ENCODE results near the gene SNCB.

The SNCB gene

DNA sequence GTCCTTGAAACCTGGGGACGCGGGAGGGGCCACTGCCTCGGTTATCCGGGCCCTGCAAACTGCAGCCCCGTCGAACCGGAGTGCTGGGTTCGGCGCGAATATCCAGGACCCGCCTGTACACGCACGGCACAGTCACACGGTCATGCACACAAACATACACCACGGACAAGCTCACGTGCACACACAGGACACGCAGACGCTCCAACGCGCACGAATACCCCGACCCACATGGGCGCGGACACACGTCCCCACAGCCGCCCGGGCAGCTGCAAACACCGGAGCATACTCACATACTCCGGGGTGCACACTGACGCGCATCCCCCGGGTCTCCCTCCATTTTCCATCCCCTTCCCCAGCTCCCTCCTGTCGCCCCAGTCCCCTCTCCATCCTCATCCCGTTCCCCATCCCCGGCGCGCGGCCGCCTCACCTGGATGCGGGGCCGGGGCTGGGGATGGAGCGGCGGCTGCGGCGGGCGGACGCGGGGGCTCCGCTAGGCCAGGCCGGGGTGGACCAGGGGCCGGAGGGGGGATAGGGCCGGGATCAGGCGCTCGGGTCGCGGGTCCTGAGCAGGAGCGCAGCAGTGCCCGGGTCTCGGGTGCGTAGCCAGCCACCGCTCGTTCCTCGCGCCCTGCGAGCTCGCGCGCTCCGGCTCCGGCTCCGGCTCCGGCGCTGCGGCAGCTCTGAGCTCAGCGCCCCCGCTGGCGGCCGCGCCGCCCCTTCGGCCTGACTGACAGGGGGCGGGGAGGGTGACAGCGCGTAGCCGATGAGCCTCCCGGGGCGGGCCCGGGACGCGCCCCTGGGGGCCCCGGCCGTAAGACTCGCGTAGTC, at the start of gene SNCB, which contains the start of gene EIF4E1B:
Gene SNCB, minus strand, starts transcription at position 682 of the 828 bp plus-strand sequence. CDS start 880 bp downstream, outside the sequence.
Gene EIF4E1B, plus strand, starts transcription at position 823 of the 828 bp plus-strand sequence. CDS start 12,113 bp downstream, outside the sequence.
- no peak for DNase-seq (ENCODE audit: low read depth)

- DNase-seq (ENCODE audit: low read depth): no peak
These were observed 49.3 kb upstream of the SNCB start for GRCh38 chr5:176679365-176680225.

GRCh38 chr5:176678584-176678983, 48.2 kb upstream of the SNCB start:
- no peak for DNase-seq (ENCODE audit: low read depth)

DNA sequence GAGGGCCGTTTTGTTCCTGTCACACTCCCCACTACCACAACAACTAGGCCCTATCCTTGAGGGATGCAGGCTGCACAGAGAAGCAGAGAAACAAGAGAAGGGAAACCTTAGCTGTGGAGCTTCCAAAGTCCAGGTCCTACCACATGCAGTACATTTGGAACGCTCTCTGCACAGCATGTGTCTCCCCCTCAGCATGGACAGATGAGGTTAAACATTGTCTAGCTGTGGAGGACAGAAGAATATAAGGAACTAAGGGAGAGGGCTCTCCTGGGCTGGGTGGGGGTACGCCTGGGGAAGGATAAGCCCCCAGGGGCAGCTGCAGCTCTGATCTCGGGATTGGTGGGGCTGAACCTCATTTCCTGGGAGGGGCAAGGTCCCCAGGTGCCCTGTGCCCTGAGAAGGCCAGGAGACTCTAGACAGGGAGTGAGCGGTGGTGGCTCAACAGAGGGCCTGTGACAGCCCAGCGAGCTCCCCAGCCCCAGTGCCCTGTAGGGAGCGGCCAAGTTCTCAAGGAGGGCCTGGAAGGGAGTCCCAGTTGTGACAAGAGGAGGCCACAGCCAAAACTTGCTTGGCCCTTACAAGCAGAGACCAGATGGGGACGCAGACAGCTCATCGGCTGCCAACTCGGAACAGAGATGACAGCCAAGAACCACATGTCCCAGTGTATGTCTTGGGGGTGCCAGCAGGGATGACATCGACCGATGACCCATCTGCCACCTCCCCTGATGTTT, 47.0 kb upstream of the SNCB start:
- no peak for DNase-seq (ENCODE audit: low read depth)

DNA sequence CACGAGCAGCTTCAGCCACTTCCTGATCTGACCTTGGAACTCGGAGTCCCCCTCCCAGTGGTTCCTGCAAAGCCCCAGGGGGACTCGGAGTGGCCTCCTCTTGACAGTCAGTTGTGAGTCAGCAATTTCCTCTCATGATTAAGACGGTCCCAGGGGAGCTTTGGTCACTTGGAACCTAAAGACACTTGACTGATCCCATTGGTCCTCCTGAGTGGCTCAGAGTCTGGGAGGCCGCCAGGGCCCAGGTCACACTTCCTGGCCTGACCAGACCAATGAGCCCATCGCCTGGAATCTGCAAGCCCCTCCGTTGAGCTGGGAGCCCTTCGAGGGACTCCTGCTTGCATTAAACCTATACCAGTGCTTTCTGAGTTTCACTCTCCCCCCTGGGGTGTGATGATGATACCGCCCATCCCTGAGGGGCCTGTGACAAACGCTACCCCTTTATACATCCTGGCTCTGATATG, 46.1 kb upstream of the SNCB start:
- peak; percentile 8 for DNase-seq (ENCODE audit: low read depth)

DNA sequence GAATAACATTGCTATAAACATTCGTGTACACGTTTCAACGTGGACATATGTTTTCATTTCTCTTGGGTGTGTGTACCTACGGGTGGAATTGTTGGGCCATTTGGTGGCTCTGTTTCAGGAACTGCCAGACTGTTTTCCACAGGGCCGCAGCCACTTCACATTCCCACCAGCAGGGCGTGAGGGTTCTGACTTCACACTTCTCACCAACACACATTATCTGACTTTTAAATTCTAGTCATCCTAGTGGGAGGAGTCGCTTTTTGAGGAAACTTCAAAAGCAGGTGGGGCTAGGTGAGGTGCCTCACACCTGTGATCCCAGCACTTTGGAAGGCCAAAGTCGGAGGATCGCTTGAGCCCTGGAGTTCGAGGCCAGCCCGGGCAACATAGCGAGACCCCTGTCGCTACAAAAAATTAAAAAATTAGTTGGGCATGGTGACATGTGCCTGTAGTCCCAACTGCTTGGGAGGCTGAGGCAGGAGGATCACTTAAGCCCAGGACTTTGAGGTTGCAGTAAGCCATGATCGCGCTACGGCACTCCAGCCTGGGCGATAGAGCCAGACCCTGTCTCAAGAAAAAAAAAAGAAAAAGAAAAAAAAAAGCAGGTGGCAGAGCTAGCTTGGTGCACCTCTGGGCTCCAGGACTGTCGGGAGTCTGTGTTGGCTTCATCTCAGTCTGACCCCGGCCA, 45.5 kb upstream of the SNCB start:
- no peak for DNase-seq (ENCODE audit: low read depth)

DNA sequence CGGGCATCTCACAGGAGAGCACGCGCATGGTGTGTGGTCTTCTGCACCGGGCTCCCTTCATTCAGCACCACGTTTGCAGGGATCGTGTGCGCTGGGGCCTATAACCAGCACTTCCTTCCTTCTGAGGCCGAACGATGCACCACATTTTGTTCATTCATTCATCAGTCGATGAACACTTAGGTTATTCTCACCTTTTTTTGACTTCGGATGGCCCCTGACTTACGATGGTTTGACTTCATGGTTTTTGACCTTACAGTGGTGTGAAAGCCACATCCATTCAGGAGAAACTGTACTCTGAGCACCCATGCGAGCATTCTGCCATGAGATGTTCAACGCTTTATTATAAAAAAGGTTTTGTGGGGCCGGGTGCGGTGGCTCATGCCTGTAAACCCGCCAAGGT, 44.5 kb upstream of the SNCB start:
- no peak for DNase-seq (ENCODE audit: low read depth)

DNA sequence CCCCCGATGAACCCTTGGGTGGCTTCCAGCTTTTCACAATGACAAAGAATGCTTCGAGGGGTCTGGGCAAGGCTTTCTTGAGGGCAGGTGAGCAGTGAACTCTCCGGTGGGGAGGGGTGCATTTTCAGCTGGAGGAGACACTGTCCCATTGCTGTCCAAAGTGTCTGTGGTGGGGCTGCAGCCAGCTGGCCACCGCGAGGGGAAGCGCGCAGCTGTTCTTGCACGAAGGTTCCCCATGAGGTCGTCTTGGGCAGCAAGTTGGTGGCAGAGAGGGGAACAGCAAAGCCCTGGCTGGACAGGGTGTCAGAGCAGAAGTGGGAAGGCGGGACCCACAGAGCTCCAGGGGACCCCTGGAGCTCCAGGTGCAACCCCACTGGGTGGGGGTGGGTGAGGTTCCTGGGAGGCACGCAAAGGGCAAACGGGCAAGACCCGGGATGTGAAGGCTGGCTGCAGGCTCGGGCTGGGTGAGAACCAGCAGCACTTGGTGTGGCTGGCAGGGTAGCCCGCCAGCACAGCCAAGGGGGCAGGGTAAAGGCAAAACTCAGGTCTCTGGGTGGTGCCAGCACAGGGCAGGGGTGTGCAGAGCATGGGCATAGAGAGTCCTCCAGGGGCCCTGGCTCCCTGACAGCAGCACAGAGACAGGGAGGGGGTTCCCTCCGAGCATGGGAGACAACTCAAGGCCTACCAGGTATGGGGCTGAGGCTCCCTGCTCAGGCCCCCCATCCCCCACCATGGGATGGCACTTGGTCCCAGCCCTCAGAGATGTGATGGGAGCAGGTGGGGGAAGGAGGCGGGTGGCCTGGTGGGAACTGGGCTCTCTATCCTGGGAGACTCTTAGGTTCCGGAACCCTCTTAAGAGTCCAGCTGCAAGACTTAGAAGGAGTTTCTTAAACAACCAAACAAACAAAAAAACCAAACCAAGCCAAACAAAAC, 43.6 kb upstream of the SNCB start:
- DNase-seq (ENCODE audit: low read depth): no peak

- DNase-seq (ENCODE audit: low read depth): no peak
These were observed 41.8 kb upstream of the SNCB start for GRCh38 chr5:176671890-176672747.

- DNase-seq (ENCODE audit: low read depth): no peak
These were observed 41.1 kb upstream of the SNCB start for GRCh38 chr5:176671399-176671798.

GRCh38 chr5:176670449-176670848, 40.1 kb upstream of the SNCB start:
- DNase-seq (ENCODE audit: low read depth): no peak

GRCh38 chr5:176667637-176668036, 37.3 kb upstream of the SNCB start:
- no peak for DNase-seq (ENCODE audit: low read depth)

DNA sequence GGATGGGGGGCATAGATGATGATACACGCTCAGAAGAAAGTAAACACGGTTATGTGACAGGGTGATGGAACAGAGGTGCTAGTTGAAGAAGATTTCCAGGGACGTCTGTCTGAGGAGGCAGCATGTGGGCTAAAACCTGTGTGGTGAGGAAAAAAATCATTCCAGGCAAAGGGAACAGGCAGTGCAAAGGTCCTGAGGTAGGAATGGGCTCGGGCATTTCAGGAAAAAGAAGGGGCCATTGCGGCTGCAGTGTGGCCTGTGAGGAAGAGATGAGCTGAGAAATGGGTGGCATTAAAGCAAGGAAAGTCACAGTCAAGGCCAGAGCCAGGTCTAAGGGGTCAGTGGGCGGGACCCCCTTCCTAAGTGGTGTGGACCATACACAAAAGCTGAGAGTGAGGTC, 35.2 kb upstream of the SNCB start:
- no peak for DNase-seq (ENCODE audit: low read depth)

- DNase-seq (ENCODE audit: low read depth): no peak
These were observed 34.6 kb upstream of the SNCB start for GRCh38 chr5:176664886-176665285.

- no peak for DNase-seq (ENCODE audit: low read depth)
These were observed 34.1 kb upstream of the SNCB start for GRCh38 chr5:176664479-176664878.

DNA sequence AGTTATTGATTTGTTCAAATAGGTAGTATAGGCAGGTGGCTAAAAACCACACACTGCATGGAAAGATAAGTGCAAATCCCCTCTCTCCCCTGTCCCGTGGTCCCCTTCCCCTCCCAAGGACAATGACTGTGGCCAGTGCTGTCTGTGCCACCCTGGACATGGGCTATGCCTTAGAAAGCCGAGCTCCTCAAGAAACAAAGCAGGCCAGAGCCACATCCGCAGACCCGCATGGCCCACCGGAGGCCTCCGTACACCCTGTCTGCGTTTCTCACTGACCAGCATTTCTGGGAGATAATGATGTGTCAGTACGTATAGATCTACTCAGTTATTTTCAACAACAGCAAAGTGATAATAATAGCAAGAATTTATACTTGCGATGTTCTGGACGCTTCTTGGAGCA, 33.2 kb upstream of the SNCB start:
- DNase-seq (ENCODE audit: low read depth): no peak

GRCh38 chr5:176662371-176663333, 32.3 kb upstream of the SNCB start:
- DNase-seq (ENCODE audit: low read depth): no peak

DNA sequence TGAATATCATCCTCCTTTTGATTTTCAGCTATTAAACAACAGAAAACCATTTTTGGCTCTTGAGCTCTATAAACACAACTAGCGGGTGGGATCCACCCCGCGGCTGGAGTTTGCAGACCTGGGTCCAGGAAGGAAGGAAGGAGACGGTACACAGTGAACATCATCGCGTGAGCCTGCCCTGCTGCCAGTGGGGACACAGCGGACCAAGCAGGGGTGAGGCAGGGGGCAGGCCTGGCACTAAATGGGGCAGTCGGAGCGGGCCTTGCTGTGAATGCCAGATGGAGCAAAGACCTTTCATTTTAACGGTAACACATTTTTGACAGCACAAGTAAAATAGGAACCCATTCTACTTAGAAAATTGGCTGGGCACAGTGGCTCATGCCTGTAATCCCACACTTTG, 31.3 kb upstream of the SNCB start:
- no peak for DNase-seq (ENCODE audit: low read depth)
